ENCODE results near the gene ANO3.
"Not testable (repeated sequence)": the region's sequence is repeated elsewhere in the genome, so short reads cannot be mapped to it uniquely, and the experiment has no call there.

DNA sequence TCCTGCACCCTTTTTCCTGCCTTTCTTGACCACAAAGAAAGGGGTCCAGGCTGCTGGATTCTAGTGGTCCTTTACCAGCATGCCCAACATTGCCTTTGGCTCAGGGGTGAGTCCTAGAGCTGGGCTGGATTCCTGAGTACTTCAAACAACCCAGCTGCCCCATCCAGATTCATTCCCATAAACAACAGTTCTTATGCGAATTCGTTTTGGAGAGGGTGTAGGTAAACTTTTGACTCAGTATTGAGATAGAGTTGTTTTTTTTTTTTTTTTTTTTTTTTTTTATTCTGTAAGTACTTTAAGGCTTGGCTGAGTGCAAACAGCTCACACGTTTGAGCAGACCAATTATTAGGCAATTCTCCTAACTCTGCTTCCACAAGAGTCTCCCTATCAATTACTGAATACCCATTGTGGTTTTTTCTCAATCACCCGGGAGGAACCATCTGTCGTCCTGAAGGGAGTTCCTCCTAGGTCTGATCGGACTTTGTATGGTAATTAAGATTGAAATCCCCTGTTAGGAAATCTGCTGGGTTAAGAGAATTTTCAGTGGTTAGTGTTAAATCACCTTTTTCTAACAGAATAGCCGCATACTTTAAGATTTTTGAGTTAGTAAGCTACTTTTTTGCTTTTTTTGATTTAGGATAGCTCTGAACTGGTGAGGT lies 263.4 kb downstream of the ANO3 start:
- TF ChIP-seq, protein P1, sequence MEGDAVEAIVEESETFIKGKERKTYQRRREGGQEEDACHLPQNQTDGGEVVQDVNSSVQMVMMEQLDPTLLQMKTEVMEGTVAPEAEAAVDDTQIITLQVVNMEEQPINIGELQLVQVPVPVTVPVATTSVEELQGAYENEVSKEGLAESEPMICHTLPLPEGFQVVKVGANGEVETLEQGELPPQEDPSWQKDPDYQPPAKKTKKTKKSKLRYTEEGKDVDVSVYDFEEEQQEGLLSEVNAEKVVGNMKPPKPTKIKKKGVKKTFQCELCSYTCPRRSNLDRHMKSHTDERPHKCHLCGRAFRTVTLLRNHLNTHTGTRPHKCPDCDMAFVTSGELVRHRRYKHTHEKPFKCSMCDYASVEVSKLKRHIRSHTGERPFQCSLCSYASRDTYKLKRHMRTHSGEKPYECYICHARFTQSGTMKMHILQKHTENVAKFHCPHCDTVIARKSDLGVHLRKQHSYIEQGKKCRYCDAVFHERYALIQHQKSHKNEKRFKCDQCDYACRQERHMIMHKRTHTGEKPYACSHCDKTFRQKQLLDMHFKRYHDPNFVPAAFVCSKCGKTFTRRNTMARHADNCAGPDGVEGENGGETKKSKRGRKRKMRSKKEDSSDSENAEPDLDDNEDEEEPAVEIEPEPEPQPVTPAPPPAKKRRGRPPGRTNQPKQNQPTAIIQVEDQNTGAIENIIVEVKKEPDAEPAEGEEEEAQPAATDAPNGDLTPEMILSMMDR (IDR thresholded peaks at IDR 0.05): not testable (repeated sequence)
- TF ChIP-seq POLR2A (IDR thresholded peaks at IDR 0.05): not testable (repeated sequence)

All from right lobe of liver (tissue), 4 donors.